NCI-H345 treated with DMSO at 0.1 percent for 48 hours (cell line): Measurements from ENCODE around the gene ABHD14A.

Experiments
- DNase-seq: peaks from one replicate; lab custom pipeline; 2025; ENCODE audit not compliant: unreplicated experiment; lab: John Stamatoyannopoulos, UW

Gene ABHD14A

GRCh38 chr3:51955893-51956770 lies 18.7 kb upstream of the ABHD14A start:
- DNase-seq, result no peak

- no peak for DNase-seq
Observed at GRCh38 chr3:51957520-51958205, 17.2 kb upstream of the ABHD14A start.

GRCh38 chr3:51958603-51959521 lies 16.0 kb upstream of the ABHD14A start:
- no peak for DNase-seq

- no peak for DNase-seq
Observed at GRCh38 chr3:51959651-51960050, 15.2 kb upstream of the ABHD14A start.

GRCh38 chr3:51960386-51960785 lies 14.5 kb upstream of the ABHD14A start:
- no peak for DNase-seq

- DNase-seq, result no peak
Observed at GRCh38 chr3:51961011-51961410, 13.9 kb upstream of the ABHD14A start.

GRCh38 chr3:51961602-51962569 lies 13.0 kb upstream of the ABHD14A start:
- DNase-seq, result no peak

- DNase-seq, result no peak
Observed at GRCh38 chr3:51962854-51963530, 11.9 kb upstream of the ABHD14A start.

GRCh38 chr3:51963951-51964451 lies 10.9 kb upstream of the ABHD14A start:
- DNase-seq, result no peak

GRCh38 chr3:51964521-51964920 lies 10.3 kb upstream of the ABHD14A start:
- no peak for DNase-seq

GRCh38 chr3:51966016-51966415 lies 8.8 kb upstream of the ABHD14A start:
- no peak for DNase-seq

- DNase-seq, result no peak
Observed at GRCh38 chr3:51966486-51966885, 8.4 kb upstream of the ABHD14A start.

- DNase-seq, result no peak
Observed at GRCh38 chr3:51966922-51967383, 7.9 kb upstream of the ABHD14A start.

- DNase-seq, result no peak
Observed at GRCh38 chr3:51967384-51968169, 7.3 kb upstream of the ABHD14A start, which contains the start of gene PCBP4. Gene PCBP4 (minus strand): TSS chr3:51967454. CDS start chr3:51961240, 6,214 bp downstream.

- DNase-seq, result no peak
Observed at GRCh38 chr3:51968170-51968775, 6.6 kb upstream of the ABHD14A start.

- no peak for DNase-seq
Observed at GRCh38 chr3:51968883-51969678, 5.8 kb upstream of the ABHD14A start.

- no peak for DNase-seq
Observed at GRCh38 chr3:51969841-51970240, 5.0 kb upstream of the ABHD14A start.
